Measurements from ENCODE around the gene AOPEP. TPM values are rescaled to one million over a fixed set of nuclear protein-coding genes. Genes with fewer than 3 reads are reported as not detected.
A peak's percentile ranks its signal among the peaks of the same experiment; 100 is the strongest.

AOPEP gene
- total and polyA plus RNA-seq, 9 of the 15 experiments (the other 6 are each of a cell fraction or from before 2014, with no cell fraction given): 4.5 to 19.3 (median 13.5) TPM

GRCh38 chr9:94778013-94778412 lies 51.5 kb downstream of the AOPEP start (continued):
- TF ChIP-seq ZNF146 (CRISPR knock-in tag; IDR thresholded peaks at IDR 0.05; ENCODE audit: unreplicated experiment) (no peak), NR2F6 (CRISPR knock-in tag; IDR thresholded peaks at IDR 0.05) (no peak), ZNF830 (CRISPR knock-in tag; IDR thresholded peaks at IDR 0.05) (no peak), NCOA4 (IDR thresholded peaks at IDR 0.05; ENCODE audit: partially characterized antibody) (no peak)

- ChIA-PET POLR2A (interaction anchor here (1.2 kb wide), 1 partner anchor 336 kb away, joined by 3 read pairs; no protein-coding TSS in a partner anchor), CTCF (ENCODE audit: low intra/inter-chr PET ratio) (no interaction called here)
- H3K4me1 ChIP-seq (replicated peaks in 1 of 2; ENCODE audit: control insufficient read depth in 2 of 2, insufficient read depth in 2 of 2, low read length in 2 of 2): peaks cover 0 to 5% of the 10 kb centered on the region in 2 experiments; a peak in 1 of 5 replicates
- ATAC-seq (peak; percentile 78), FAIRE-seq (peak; percentile 79), DNase-seq (ENCODE audit: extremely low read depth in 1 of 4, low spot score in 3 of 4) (peak in 2 of 4 experiments; percentile 24 to 49)
- H2AFZ ChIP-seq (ENCODE audit: low read depth, low read length): no peak overlapping the region
- H3K36me3 ChIP-seq (ENCODE audit: control insufficient read depth, insufficient read depth, low read length): no peaks in the 10 kb centered on the region
- H3K9ac ChIP-seq (ENCODE audit: insufficient read depth in 1 of 2, low read depth in 2 of 2, low read length in 2 of 2): no peak overlapping the region
- in situ Hi-C loops (cut with MboI) (no loop called here), intact Hi-C loops (cut with micrococcal nuclease) (no loop called here)
- no peaks in the 10 kb centered on the region for H3K9me1 ChIP-seq (ENCODE audit: control insufficient read depth, insufficient read depth, low read length)
- H3K4me3 ChIP-seq: no peak overlapping the region
- H3K4me2 ChIP-seq (ENCODE audit: insufficient read depth, low read length): no peak overlapping the region
- 15% methylated on average over 2 of the region's 2 CpGs for WGBS (ENCODE audit: insufficient coverage, low coverage, missing lambda C conversion rate)
- H3K9me3 ChIP-seq (replicated peaks; ENCODE audit: control insufficient read depth, insufficient read depth, low read depth, low read length): no peaks in the 10 kb centered on the region
- BruUV-seq (replicated peaks): no TSS peak
- no peaks in the 10 kb centered on the region for H3K27me3 ChIP-seq (ENCODE audit: control insufficient read depth in 2 of 2, insufficient read depth in 2 of 2, low read length in 2 of 2)
- no peaks in the 10 kb centered on the region for H3K79me2 ChIP-seq (ENCODE audit: control insufficient read depth, insufficient read depth, low read length)
- no peaks in the 10 kb centered on the region for H4K20me1 ChIP-seq (replicated peaks; ENCODE audit: control insufficient read depth, insufficient read depth, low read length)
- H3K27ac ChIP-seq (ENCODE audit: extremely low read depth, low read depth, low read length): no peak overlapping the region
- TF ChIP-seq ZFP36 (IDR thresholded peaks at IDR 0.05; ENCODE audit: low read depth, low read length, partially characterized antibody) (peak; percentile 16), CBFA2T3 (IDR thresholded peaks at IDR 0.05) (peak; percentile 37; the same call in 1 of the 2 replicates), TFAP4 (CRISPR knock-in tag; IDR thresholded peaks at IDR 0.05; ENCODE audit: borderline replicate concordance) (no peak), NFIC (IDR thresholded peaks at IDR 0.05) (peak; percentile 53), CUX1 (CRISPR knock-in tag; IDR thresholded peaks at IDR 0.05) (no peak), FOSL1 (tag; conservative IDR thresholded peaks at IDR 0.05) (no peak), CTCF (IDR thresholded peaks at IDR 0.05 in 2 of 3, conservative IDR thresholded peaks at IDR 0.05 in 1 of 3; ENCODE audit: insufficient read depth in 2 of 3, low read depth in 1 of 3, low read length in 3 of 3) (0 out of 6 replicates have a peak, but pooled peaks of 2 of the 3 experiments have one; percentile 12 to 15)
These were observed 52.5 kb downstream of the AOPEP start for GRCh38 chr9:94779031-94779430.

All from K562 (cell line).